SK-N-SH (cell line): Measurements from ENCODE around the gene WDR62. TPM values are rescaled to one million over a fixed set of nuclear protein-coding genes. Genes with fewer than 3 reads are reported as not detected.

Source experiments
- CTCF ChIA-PET: fragments of 300-600, 350-600 bp; formaldehyde crosslinking; extraction: SDS; loops from one replicate; lab custom pipeline; 2021; lab: Yijun Ruan, JAX
- POLR2A ChIA-PET: fragments of 350-600 bp; sonication (Branson Sonifier 250); formaldehyde crosslinking; extraction: SDS; loops from one replicate; lab custom pipeline; 2020; ENCODE audit warnings: antibody characterized with exemption, inconsistent platforms; lab: Yijun Ruan, JAX
- DNase-seq: peaks from one replicate; pipeline ENCODE4 v3.0.0; 2012
- H2AFZ ChIP-seq: fragments of 200-600 bp; sonication (generic); 2 replicates; pipeline ENCODE4 v1.8.1; 2016; ENCODE audit warnings: antibody characterized with exemption, mild to moderate bottlenecking, low read depth
- H3F3A ChIP-seq: fragments of 200-600 bp; sonication (generic); replicated peaks from 2 replicates; pipeline ENCODE3; 2016; ENCODE audit warnings: antibody characterized with exemption, mild to moderate bottlenecking; ENCODE audit not compliant: insufficient read depth
- H3K27ac ChIP-seq, 2 experiments: fragments of 200-500 bp in 1 of 2; fragments of 200-600 bp in 1 of 2; sonication (Bioruptor generic) in 1 of 2; sonication (generic), shearing (Covaris generic) in 1 of 2; 2 replicates each; pipeline versions ENCODE4 v1.5.1 to v1.6.1; 2014 to 2016; ENCODE audit warnings: low read depth in 2 of 2, inconsistent platforms in 1 of 2, low read length in 1 of 2, mild to moderate bottlenecking in 1 of 2, mixed read lengths in 1 of 2
- H3K27me3 ChIP-seq: fragments of 200-600 bp; sonication (generic), shearing (Covaris generic); 2 replicates; pipeline ENCODE4 v1.6.1; 2016; ENCODE audit warnings: mixed run types; ENCODE audit not compliant: insufficient read depth
- H3K36me3 ChIP-seq, 2 experiments: fragments of 200-500 bp in 1 of 2; fragments of 200-600 bp in 1 of 2; sonication (Bioruptor generic) in 1 of 2; sonication (generic) in 1 of 2; replicated peaks in 1 of 2; 2 replicates each; pipeline versions ENCODE3 to v1.5.1; 2014 to 2016; ENCODE audit warnings: low read length in 1 of 2, mild to moderate bottlenecking in 1 of 2; ENCODE audit not compliant: insufficient read depth in 2 of 2, control insufficient read depth in 1 of 2
- H3K4me1 ChIP-seq, 2 experiments: fragments of 200-500 bp in 1 of 2; fragments of 200-600 bp in 1 of 2; sonication (Bioruptor generic) in 1 of 2; sonication (generic), shearing (Covaris generic) in 1 of 2; 2 replicates each; pipeline versions ENCODE4 v1.5.1 to v1.6.1; 2014 to 2016; ENCODE audit warnings: low read depth in 1 of 2, low read length in 1 of 2, mixed run types in 1 of 2; ENCODE audit not compliant: insufficient read depth in 2 of 2, control insufficient read depth in 1 of 2
- H3K4me2 ChIP-seq: fragments of 200-600 bp; sonication (generic), shearing (Covaris generic); 2 replicates; pipeline ENCODE4 v1.6.1; 2017; ENCODE audit warnings: mixed run types
- H3K4me3 ChIP-seq, 2 experiments: fragments of 200-500 bp in 1 of 2; fragments of 200-600 bp in 1 of 2; sonication (Bioruptor generic) in 1 of 2; sonication (generic), shearing (Covaris generic) in 1 of 2; 2 replicates each; pipeline versions ENCODE4 v1.5.1 to v1.8.1; 2014 to 2016; ENCODE audit warnings: low read depth in 2 of 2, inconsistent platforms in 1 of 2, low read length in 1 of 2, mild to moderate bottlenecking in 1 of 2, mixed read lengths in 1 of 2, moderate library complexity in 1 of 2
- H3K79me2 ChIP-seq: fragments of 200-600 bp; sonication (generic); 2 replicates; pipeline ENCODE4 v1.8.1; 2017; ENCODE audit warnings: mild to moderate bottlenecking; ENCODE audit not compliant: insufficient read depth
- H3K9ac ChIP-seq: fragments of 200-600 bp; sonication (generic); 2 replicates; pipeline ENCODE4 v1.6.1; 2017; ENCODE audit warnings: mixed run types
- H3K9me2 ChIP-seq: fragments of 200-600 bp; sonication (generic); 2 replicates; pipeline ENCODE4 v1.6.1; 2017; ENCODE audit warnings: mixed run types
- H3K9me3 ChIP-seq: fragments of 200-600 bp; sonication (generic); 2 replicates; pipeline ENCODE4 v1.6.1; 2017; ENCODE audit warnings: mixed run types, mild to moderate bottlenecking, moderate library complexity
- H4K20me1 ChIP-seq: fragments of 200-600 bp; sonication (generic); 2 replicates; pipeline ENCODE4 v1.6.1; 2017; ENCODE audit warnings: mild to moderate bottlenecking, mixed run types; ENCODE audit not compliant: insufficient read depth
- EP300 ChIP-seq, 2 experiments: IDR thresholded peaks; 2 replicates each; pipeline versions ENCODE4 v1.4.0 to v1.6.1; 2012; ENCODE audit warnings: borderline replicate concordance in 1 of 2, low read depth in 1 of 2, low read length in 1 of 2
- EZH2phosphoT487 ChIP-seq: fragments of 200-600 bp; sonication (generic); IDR thresholded peaks from 2 replicates; pipeline ENCODE4 v1.6.1; 2017; ENCODE audit warnings: low read depth, mixed run types, mild to moderate bottlenecking, antibody characterized with exemption, moderate library complexity, borderline replicate concordance
- FOSL2 ChIP-seq: IDR thresholded peaks from 2 replicates; pipeline ENCODE4 v1.4.0; 2012; ENCODE audit warnings: low read depth, mild to moderate bottlenecking, moderate library complexity, borderline replicate concordance
- FOXM1 ChIP-seq: IDR thresholded peaks from 2 replicates; pipeline ENCODE4 v1.4.0; 2012; ENCODE audit warnings: low read depth, mild to moderate bottlenecking
- GABPA ChIP-seq: IDR thresholded peaks from 2 replicates; pipeline ENCODE4 v1.4.0; 2012; ENCODE audit warnings: low read depth, mild to moderate bottlenecking
- JUND ChIP-seq: IDR thresholded peaks from 2 replicates; pipeline ENCODE4 v1.4.0; 2012
- MAX ChIP-seq: IDR thresholded peaks from 2 replicates; pipeline ENCODE4 v1.4.0; 2012; ENCODE audit warnings: low read depth
- MXI1 ChIP-seq: IDR thresholded peaks from 2 replicates; pipeline ENCODE4 v1.6.1; 2012; ENCODE audit warnings: mild to moderate bottlenecking, low read depth, low read length, improper control_type of control experiment
- RAD21 ChIP-seq: IDR thresholded peaks from 2 replicates; pipeline ENCODE4 v1.6.1; 2012; ENCODE audit warnings: mild to moderate bottlenecking, low read length
- RCOR1 ChIP-seq: fragments of 150-350 bp; IDR thresholded peaks from 2 replicates; pipeline ENCODE4 v1.6.1; 2017; ENCODE audit warnings: antibody characterized with exemption, low read length
- RFX5 ChIP-seq: IDR thresholded peaks from 2 replicates; pipeline ENCODE4 v1.6.1; 2012; ENCODE audit warnings: mild to moderate bottlenecking, improper control_type of control experiment, low read length
- SIN3A ChIP-seq: IDR thresholded peaks from 2 replicates; pipeline ENCODE4 v1.6.1; 2012; ENCODE audit warnings: low read depth, mild to moderate bottlenecking, low read length, moderate library complexity, borderline replicate concordance
- SMC3 ChIP-seq: IDR thresholded peaks from 2 replicates; pipeline ENCODE4 v1.6.1; 2012; ENCODE audit warnings: low read depth, low read length, improper control_type of control experiment
- TAF1 ChIP-seq: IDR thresholded peaks from 2 replicates; pipeline ENCODE4 v1.6.1; 2012; ENCODE audit warnings: low read depth, mild to moderate bottlenecking, low read length, moderate library complexity, borderline replicate concordance
- WGBS: methylation state at CpG from one replicate; pipeline ENCODE4 v1.1.6; 2017; ENCODE audit warnings: low lambda C conversion rate; 5-methylcytosine and 5-hydroxymethylcytosine counted together
- polyA plus RNA-seq, 3 experiments: library from polyadenylated mRNA; depleted of rRNA; stranded (reverse); fragments of >200 nt; gene quantifications; 2 replicates each; pipeline ENCODE4 v1.2.3, GENCODE V29; 2012
- TF ChIP-seq, protein P1 (sequence below): fragments of 200-600 bp; sonication (generic); IDR thresholded peaks from 2 replicates; pipeline ENCODE4 v1.6.1; 2017; ENCODE audit warnings: antibody characterized with exemption, mild to moderate bottlenecking, moderate library complexity
- TF ChIP-seq, protein P2 (sequence below): fragments of 150-350 bp; IDR thresholded peaks from 2 replicates; pipeline ENCODE4 v1.6.1; 2017; ENCODE audit warnings: antibody characterized with exemption, low read length, low read depth, borderline replicate concordance

WDR62 gene
- polyA plus RNA-seq, 1 of the 3 experiments (the other 2 are of a cell fraction), result 5.3 TPM

GRCh38 chr19:36060430-36060829, 5.7 kb downstream of the WDR62 start:
- Histone ChIP-seq H3K4me1 (peaks cover 0 to 5% of the 10 kb centered on the region in 2 experiments; a peak in 1 of 4 replicates), H3K4me2 (no peak overlapping the region), H3K36me3 (peaks cover 2 to 5% of the 10 kb centered on the region in 2 experiments), H3K9me3 (no peaks in the 10 kb centered on the region), H2AFZ (no peak overlapping the region), H3K27ac (no peak overlapping the region), H3K9me2 (no peaks in the 10 kb centered on the region), H3K27me3 (no peaks in the 10 kb centered on the region), H3F3A (no peaks in the 10 kb centered on the region), H4K20me1 (peaks cover 17% of the 10 kb centered on the region; the same call in 1 of the 2 replicates), H3K4me3 (no peak overlapping the region; a peak in 1 of 4 replicates), H3K9ac (no peak overlapping the region), H3K79me2 (peaks cover 48% of the 10 kb centered on the region)
- 95% methylated on average over 2 of the region's 4 CpGs for WGBS
- TF ChIP-seq, protein P1, sequence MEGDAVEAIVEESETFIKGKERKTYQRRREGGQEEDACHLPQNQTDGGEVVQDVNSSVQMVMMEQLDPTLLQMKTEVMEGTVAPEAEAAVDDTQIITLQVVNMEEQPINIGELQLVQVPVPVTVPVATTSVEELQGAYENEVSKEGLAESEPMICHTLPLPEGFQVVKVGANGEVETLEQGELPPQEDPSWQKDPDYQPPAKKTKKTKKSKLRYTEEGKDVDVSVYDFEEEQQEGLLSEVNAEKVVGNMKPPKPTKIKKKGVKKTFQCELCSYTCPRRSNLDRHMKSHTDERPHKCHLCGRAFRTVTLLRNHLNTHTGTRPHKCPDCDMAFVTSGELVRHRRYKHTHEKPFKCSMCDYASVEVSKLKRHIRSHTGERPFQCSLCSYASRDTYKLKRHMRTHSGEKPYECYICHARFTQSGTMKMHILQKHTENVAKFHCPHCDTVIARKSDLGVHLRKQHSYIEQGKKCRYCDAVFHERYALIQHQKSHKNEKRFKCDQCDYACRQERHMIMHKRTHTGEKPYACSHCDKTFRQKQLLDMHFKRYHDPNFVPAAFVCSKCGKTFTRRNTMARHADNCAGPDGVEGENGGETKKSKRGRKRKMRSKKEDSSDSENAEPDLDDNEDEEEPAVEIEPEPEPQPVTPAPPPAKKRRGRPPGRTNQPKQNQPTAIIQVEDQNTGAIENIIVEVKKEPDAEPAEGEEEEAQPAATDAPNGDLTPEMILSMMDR, result peak; percentile 68
- TF ChIP-seq SMC3 (peak; percentile 75), RAD21 (peak; percentile 79), JUND (no peak)
- ChIA-PET CTCF (interaction anchor here (0.9 to 1.6 kb wide), 6 partner anchors 24 to 112 kb away, joined by 3 to 10 read pairs (median 4); no protein-coding TSS in a partner anchor), POLR2A (no interaction called here)
- DNase-seq, result peak; percentile 61

- H3K79me2 ChIP-seq, result peaks cover 38% of the 10 kb centered on the region
- no peaks in the 10 kb centered on the region for H3F3A ChIP-seq
- DNase-seq, result no peak
- no peaks in the 10 kb centered on the region for H3K27me3 ChIP-seq
- no peak overlapping the region for H3K9ac ChIP-seq
- 100% methylated on average over 2 of the region's 2 CpGs for WGBS
- CTCF ChIA-PET, result interaction anchor here (0.9 to 1.6 kb wide), 6 partner anchors 23 to 112 kb away, joined by 3 to 10 read pairs (median 4); no protein-coding TSS in a partner anchor
- no peaks in the 10 kb centered on the region for H3K9me2 ChIP-seq
- no peaks in the 10 kb centered on the region for H3K9me3 ChIP-seq
- POLR2A ChIA-PET, result interaction anchor here (0.8 kb wide), 1 partner anchor 53 kb away, joined by 3 read pairs; no protein-coding TSS in a partner anchor
- H3K4me2 ChIP-seq, result no peak overlapping the region
- no peaks in the 10 kb centered on the region for H3K4me1 ChIP-seq
- H3K4me3 ChIP-seq, result no peak overlapping the region
- peaks cover 17% of the 10 kb centered on the region; the same call in 1 of the 2 replicates for H4K20me1 ChIP-seq
- H3K36me3 ChIP-seq, result peaks cover 5 to 6% of the 10 kb centered on the region in 2 experiments
- H3K27ac ChIP-seq, result no peak overlapping the region
- TF ChIP-seq FOXM1, result no peak
- no peak overlapping the region for H2AFZ ChIP-seq
These were observed 6.7 kb downstream of the WDR62 start for GRCh38 chr19:36061367-36061766.

DNA sequence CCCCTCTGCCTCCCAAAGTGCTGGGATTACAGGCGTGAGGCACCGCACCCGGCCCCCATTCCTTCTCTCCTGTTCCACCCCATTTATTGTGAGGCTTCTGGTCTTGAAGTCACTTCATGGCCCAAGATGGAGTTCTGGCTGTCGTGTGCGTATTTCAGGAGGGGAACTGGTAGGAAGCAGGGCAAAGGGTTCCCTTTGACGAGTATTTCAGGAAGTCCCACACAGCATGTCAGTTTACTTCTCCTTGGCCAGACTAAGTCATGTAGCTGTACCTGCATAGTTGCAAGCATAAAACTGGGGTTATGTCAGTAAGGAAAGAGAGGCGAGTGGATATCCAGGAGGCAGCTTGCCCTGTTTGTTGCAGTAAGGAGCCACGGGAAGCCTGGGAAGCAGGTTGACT, 10.1 kb downstream of the WDR62 start:
- Histone ChIP-seq H3K9ac (no peak overlapping the region), H3K4me2 (no peak overlapping the region), H3F3A (no peaks in the 10 kb centered on the region), H3K9me2 (no peaks in the 10 kb centered on the region), H3K4me3 (no peak overlapping the region), H3K27ac (no peak overlapping the region), H2AFZ (no peak overlapping the region), H3K9me3 (no peaks in the 10 kb centered on the region), H3K4me1 (no peaks in the 10 kb centered on the region; a peak in 1 of 4 replicates), H3K27me3 (no peaks in the 10 kb centered on the region), H3K79me2 (peaks cover 6% of the 10 kb centered on the region; the same call in 1 of the 2 replicates), H3K36me3 (peaks cover 11 to 18% of the 10 kb centered on the region in 2 experiments), H4K20me1 (no peaks in the 10 kb centered on the region)
- CTCF ChIA-PET, result no interaction called here
- DNase-seq, result no peak
- POLR2A ChIA-PET, result interaction anchor here (0.6 kb wide), 1 partner anchor 460 kb away, joined by 3 read pairs; no protein-coding TSS in a partner anchor
- 99% methylated on average over 8 of the region's 8 CpGs for WGBS
- no peak for TF ChIP-seq EZH2phosphoT487
- TF ChIP-seq EP300 (IDR thresholded peaks at IDR 0.05; ENCODE audit: borderline replicate concordance in 1 of 2, low read depth in 1 of 2, low read length in 1 of 2), result no peak
- no peak for TF ChIP-seq FOXM1
- TF ChIP-seq GABPA, result no peak
- no peak for TF ChIP-seq SIN3A
- no peak for TF ChIP-seq RCOR1
- TF ChIP-seq RFX5, result no peak
- TF ChIP-seq MXI1, result no peak
- no peak for TF ChIP-seq TAF1
- no peak for TF ChIP-seq MAX
- TF ChIP-seq FOSL2, result no peak
- TF ChIP-seq, protein P1, result no peak
- TF ChIP-seq, protein P2, sequence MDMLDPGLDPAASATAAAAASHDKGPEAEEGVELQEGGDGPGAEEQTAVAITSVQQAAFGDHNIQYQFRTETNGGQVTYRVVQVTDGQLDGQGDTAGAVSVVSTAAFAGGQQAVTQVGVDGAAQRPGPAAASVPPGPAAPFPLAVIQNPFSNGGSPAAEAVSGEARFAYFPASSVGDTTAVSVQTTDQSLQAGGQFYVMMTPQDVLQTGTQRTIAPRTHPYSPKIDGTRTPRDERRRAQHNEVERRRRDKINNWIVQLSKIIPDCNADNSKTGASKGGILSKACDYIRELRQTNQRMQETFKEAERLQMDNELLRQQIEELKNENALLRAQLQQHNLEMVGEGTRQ, result no peak
